ENCODE data around the gene NUDT1.

The NUDT1 gene

GRCh38 chr7:2241580-2242540 lies at the start of gene NUDT1, which contains the start of gene MRM2:
Gene NUDT1 (plus strand): TSS chr7:2242226. CDS start chr7:2244575, 2,349 bp downstream.
Gene MRM2 (minus strand): TSS chr7:2242205. CDS start chr7:2242169, 36 bp downstream.
- no peak for FAIRE-seq

GRCh38 chr7:2192831-2193534 lies 49.0 kb upstream of the NUDT1 start:
- FAIRE-seq, result no peak

- FAIRE-seq, result no peak
These were observed 48.3 kb upstream of the NUDT1 start for GRCh38 chr7:2193575-2194305.

- FAIRE-seq, result no peak
These were observed 46.4 kb upstream of the NUDT1 start for GRCh38 chr7:2195400-2196246.

- no peak for FAIRE-seq
These were observed 45.3 kb upstream of the NUDT1 start for GRCh38 chr7:2196381-2197378.

- FAIRE-seq, result no peak
These were observed 44.4 kb upstream of the NUDT1 start for GRCh38 chr7:2197436-2198155.

GRCh38 chr7:2198206-2198605 lies 43.8 kb upstream of the NUDT1 start:
- FAIRE-seq, result no peak

GRCh38 chr7:2198760-2199159 lies 43.3 kb upstream of the NUDT1 start:
- FAIRE-seq, result no peak

- no peak for FAIRE-seq
These were observed 42.5 kb upstream of the NUDT1 start for GRCh38 chr7:2199528-2199927.

GRCh38 chr7:2199956-2200583 lies 42.0 kb upstream of the NUDT1 start:
- FAIRE-seq, result no peak

- FAIRE-seq, result no peak
These were observed 41.4 kb upstream of the NUDT1 start for GRCh38 chr7:2200584-2200980.

GRCh38 chr7:2201128-2201527 lies 40.9 kb upstream of the NUDT1 start:
- no peak for FAIRE-seq

- no peak for FAIRE-seq
These were observed 40.2 kb upstream of the NUDT1 start for GRCh38 chr7:2201686-2202360.

GRCh38 chr7:2202361-2202761 lies 39.7 kb upstream of the NUDT1 start:
- FAIRE-seq, result no peak

GRCh38 chr7:2202901-2203765 lies 38.9 kb upstream of the NUDT1 start:
- no peak for FAIRE-seq

- no peak for FAIRE-seq
These were observed 38.2 kb upstream of the NUDT1 start for GRCh38 chr7:2203766-2204300.

- no peak for FAIRE-seq
These were observed 37.6 kb upstream of the NUDT1 start for GRCh38 chr7:2204446-2204845.
